NB4 (cell line): ENCODE measurements around the gene ETV3L.
A peak's percentile ranks its signal among the peaks of the same experiment; 100 is the strongest.

Experiments
- DNase-seq: peaks from one replicate; pipeline ENCODE4 v3.0.0; 2010; ENCODE audit warnings: low read depth
- H3K4me3 ChIP-seq: one replicate; pipeline ENCODE4 v1.5.1; 2011; ENCODE audit warnings: mild to moderate bottlenecking, low read depth, low read length, moderate library complexity
- CTCF ChIP-seq: IDR thresholded peaks from one replicate; pipeline ENCODE4 v1.5.1; 2012; ENCODE audit warnings: low read depth, low read length
- MAX ChIP-seq: IDR thresholded peaks from 2 replicates; pipeline ENCODE4 v1.6.1; 2011; ENCODE audit warnings: low read depth, low read length
- MYC ChIP-seq: IDR thresholded peaks from 2 replicates; pipeline ENCODE4 v1.6.1; 2011; ENCODE audit warnings: low read depth, low read length
- POLR2A ChIP-seq: IDR thresholded peaks from 2 replicates; pipeline ENCODE4 v1.6.1; 2011; ENCODE audit warnings: mild to moderate bottlenecking; ENCODE audit not compliant: insufficient read length; ENCODE audit errors: extremely low read depth

The ETV3L gene

GRCh38 chr1:157131281-157131680 lies 31.7 kb upstream of the ETV3L start:
- no peak for DNase-seq
- TF ChIP-seq MAX (no peak), POLR2A (no peak), MYC (no peak), CTCF (no peak)
- no peak overlapping the region for H3K4me3 ChIP-seq

- TF ChIP-seq MYC (no peak), CTCF (no peak), MAX (no peak), POLR2A (no peak)
- H3K4me3 ChIP-seq = no peak overlapping the region
- no peak for DNase-seq
Measured at GRCh38 chr1:157124855-157125254, 25.2 kb upstream of the ETV3L start.

- no peak overlapping the region for H3K4me3 ChIP-seq
- no peak for DNase-seq
- no peak for TF ChIP-seq CTCF
Measured at GRCh38 chr1:157119448-157119847, 19.8 kb upstream of the ETV3L start.

- TF ChIP-seq MAX (no peak), POLR2A (no peak), MYC (no peak)
- H3K4me3 ChIP-seq = no peak overlapping the region
- DNase-seq = no peak
Measured at GRCh38 chr1:157119008-157119407, 19.4 kb upstream of the ETV3L start.

GRCh38 chr1:157117527-157118057 lies 18.0 kb upstream of the ETV3L start:
- H3K4me3 ChIP-seq = no peak overlapping the region
- TF ChIP-seq MAX = no peak
- TF ChIP-seq MYC = no peak
- no peak for TF ChIP-seq POLR2A
- no peak for TF ChIP-seq CTCF
- peak; percentile 51 for DNase-seq

GRCh38 chr1:157116737-157117103 lies 17.1 kb upstream of the ETV3L start:
- no peak for DNase-seq
- TF ChIP-seq CTCF = no peak
- no peak for TF ChIP-seq MYC
- no peak for TF ChIP-seq MAX
- TF ChIP-seq POLR2A = no peak
- H3K4me3 ChIP-seq = no peak overlapping the region
